HTERT RPE-1 (cell line): Measurements from ENCODE around the gene ANKRD44.
"Not testable (repeated sequence)": the region's sequence is repeated elsewhere in the genome, so short reads cannot be mapped to it uniquely, and the experiment has no call there.

ENCODE experiments used
- in situ Hi-C: fragments of 300-500 bp; cut with MboI; formaldehyde crosslinking; loops from 4 replicates; pipeline ENCODE4 v1.14.3; 2020; ENCODE audit warnings: low sequenced_read_pairs

ANKRD44 gene

GRCh38 chr2:197310271-197310985, at the start of gene ANKRD44:
ANKRD44 (minus strand) TSS chr2:197310780; CDS start chr2:197310604, 176 bp downstream.
- in situ Hi-C loops = no loop called here

DNA sequence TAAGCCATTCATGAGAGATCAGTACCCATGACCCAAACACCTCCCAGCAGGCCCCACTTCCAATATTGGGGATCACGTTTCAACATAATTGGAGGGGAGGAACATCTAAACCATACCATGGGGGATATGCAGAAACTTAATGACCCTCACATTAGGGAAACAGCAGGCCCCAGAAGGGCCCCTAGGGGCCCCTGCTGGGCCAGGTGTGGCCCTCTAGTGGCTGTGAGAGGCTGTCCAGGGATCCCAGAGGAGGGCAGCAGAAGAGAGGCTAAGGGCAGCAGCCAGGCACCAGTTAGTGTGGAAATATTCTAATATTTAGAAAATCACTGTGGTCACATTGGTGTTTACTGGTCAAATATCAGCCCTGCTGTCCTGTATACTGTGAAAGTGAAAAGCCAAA, 49.3 kb upstream of the ANKRD44 start:
- in situ Hi-C loops = no loop called here

GRCh38 chr2:197358931-197359330, 48.4 kb upstream of the ANKRD44 start:
- in situ Hi-C loops = no loop called here

DNA sequence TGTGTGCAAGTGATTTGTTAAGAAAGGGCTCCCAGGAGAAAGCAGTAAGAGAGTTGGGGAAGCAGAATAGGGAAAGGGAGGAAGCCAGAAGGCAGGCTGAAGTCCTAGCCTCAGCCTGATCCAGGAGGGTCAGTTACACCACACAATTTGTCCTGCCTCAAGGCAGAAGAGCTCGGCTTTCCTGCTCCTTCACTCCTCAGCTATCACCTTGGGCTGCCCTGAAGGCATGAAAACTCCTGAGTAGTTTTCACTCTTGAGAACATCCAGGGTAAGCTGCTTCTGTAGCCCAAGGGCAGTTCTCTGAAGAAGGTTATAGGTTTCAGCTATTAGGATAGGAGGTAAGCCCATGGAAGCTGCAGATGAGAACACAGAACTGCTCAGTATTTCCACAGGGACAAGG, 47.4 kb upstream of the ANKRD44 start:
- in situ Hi-C loops = no loop called here

DNA sequence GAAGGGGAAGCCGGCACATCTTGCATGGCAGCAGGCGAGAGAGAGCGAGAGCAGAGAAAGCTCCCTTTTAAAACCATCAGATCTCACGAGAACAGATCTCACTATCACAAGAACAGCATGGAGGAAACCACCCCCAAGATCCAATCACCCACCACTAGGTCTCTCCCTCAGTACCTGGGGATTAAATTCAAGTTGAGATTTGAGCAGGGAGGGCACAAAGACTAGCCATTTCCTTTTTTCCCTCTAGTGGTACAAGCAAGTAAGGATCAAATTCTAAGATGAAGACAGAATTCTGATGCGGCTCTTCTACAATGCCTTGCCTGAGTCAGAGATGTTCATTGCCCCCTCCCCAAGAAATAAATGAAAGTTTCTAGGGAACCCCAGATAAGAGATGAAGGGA, 45.6 kb upstream of the ANKRD44 start:
- in situ Hi-C loops = no loop called here

DNA sequence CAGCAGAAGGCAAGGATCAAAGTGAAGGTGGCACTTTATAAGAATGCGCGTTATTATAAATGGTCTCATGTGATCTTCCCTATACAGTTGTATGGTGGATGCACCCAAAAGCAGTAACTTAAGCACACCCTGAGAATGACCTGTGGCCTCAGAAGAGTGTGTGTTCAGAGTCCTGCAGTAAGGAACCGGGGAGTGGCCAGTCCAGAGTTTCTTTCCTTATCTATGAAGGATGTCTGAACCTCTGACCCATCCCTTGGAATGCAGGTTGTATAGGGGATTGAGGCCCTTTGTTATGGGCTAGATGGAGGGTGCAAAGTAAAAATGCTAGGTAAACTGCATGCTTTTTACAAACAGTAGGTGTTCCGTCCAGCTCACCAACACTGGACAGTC, 43.6 kb upstream of the ANKRD44 start:
- in situ Hi-C loops = no loop called here

GRCh38 chr2:197353393-197354168, 43.0 kb upstream of the ANKRD44 start:
- in situ Hi-C loops = no loop called here

- in situ Hi-C loops = no loop called here
Measured at GRCh38 chr2:197349699-197350098, 39.1 kb upstream of the ANKRD44 start.

GRCh38 chr2:197348721-197349360, 38.3 kb upstream of the ANKRD44 start:
- in situ Hi-C loops = no loop called here

GRCh38 chr2:197345846-197346370, 35.3 kb upstream of the ANKRD44 start:
- in situ Hi-C loops = no loop called here

DNA sequence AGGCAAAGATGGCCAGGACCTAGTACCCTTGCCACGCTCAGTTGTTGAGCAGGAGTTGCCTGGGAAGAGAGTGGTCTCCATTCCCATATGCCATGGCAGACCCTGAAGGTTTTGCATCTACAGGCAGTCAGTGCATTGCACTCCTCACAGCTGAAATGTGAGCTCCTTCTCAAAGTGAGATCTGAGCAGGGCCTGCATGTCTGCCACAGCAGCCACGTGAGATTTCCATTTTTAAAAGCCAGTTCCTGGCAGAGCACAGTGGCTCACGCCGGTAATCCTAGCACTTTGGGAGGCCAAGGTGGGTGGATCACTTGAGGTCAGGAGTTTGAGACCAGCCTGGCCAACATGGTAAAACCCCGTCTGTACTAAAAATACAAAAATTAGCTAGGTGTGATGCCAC, 33.4 kb upstream of the ANKRD44 start:
- in situ Hi-C loops = not testable (repeated sequence)

DNA sequence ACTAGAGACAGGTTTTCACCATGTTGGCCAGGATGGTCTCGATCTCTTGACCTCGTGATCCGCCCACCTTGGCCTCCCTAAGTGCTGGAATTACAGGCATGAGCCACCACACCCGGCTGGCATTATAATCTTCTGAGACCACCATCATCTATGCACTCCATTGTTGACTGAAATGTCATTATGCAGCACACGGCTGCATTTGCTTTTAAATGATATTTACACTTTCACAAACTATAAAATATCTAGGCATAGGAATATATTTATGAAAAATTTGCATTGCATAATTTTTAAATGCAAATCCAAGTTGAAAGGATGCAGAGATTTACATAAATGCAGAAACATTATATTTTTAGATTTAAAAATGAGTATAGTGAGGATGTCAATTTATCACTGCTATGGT, 30.0 kb upstream of the ANKRD44 start:
- in situ Hi-C loops = no loop called here

- in situ Hi-C loops = no loop called here
Measured at GRCh38 chr2:197339496-197340220, 29.1 kb upstream of the ANKRD44 start.

- in situ Hi-C loops = no loop called here
Measured at GRCh38 chr2:197339016-197339415, 28.4 kb upstream of the ANKRD44 start.

DNA sequence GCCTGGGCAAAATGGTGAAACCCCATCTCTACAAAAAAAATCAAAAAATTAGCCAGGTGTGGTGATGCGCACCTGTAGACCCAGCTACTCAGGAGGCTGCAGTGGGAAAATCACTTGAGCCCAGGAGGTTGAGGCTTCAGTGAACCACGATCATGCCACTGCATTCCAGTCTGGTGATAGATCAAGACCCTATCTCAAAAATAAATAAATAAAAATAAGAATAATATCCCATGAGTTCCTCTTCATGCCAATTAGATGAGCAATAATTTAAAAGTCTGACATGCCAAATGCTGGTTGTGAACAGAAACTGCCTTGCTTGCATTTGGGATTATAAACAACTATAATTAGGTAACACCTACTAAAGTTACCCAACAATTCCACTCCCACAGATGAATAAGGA, 22.1 kb upstream of the ANKRD44 start:
- in situ Hi-C loops = no loop called here

- in situ Hi-C loops = no loop called here
Measured at GRCh38 chr2:197328461-197328860, 17.9 kb upstream of the ANKRD44 start.

- in situ Hi-C loops = no loop called here
Measured at GRCh38 chr2:197327472-197328098, 17.0 kb upstream of the ANKRD44 start.

DNA sequence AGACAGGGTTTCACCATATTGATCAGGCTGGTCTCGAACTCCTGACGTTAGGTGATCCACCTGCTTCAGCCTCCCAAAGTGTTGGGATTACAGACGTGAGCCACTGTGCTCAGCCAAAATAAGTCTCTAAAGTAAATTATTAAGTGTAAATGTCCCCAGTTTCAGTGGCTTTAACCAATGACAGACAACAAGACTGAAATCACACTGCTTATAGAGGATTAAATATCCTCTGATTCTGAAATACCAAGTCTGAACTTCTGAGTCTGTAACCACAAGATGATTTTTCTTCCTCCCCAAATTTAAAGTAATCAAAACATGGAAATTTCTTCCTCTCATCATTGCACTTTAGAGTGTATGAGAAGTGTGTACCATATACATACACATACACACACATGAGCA, 16.5 kb upstream of the ANKRD44 start:
- in situ Hi-C loops = no loop called here

- in situ Hi-C loops = no loop called here
Measured at GRCh38 chr2:197324801-197325200, 14.2 kb upstream of the ANKRD44 start.
